ENCODE measurements around the gene DYNC1LI1. TPM values are rescaled to one million over a fixed set of nuclear protein-coding genes. Genes with fewer than 3 reads are reported as not detected.

DYNC1LI1 gene
- total and polyA plus RNA-seq, 2 of the 4 experiments (the other 2 are of a cell fraction) = 25.2 to 30.8 TPM

GRCh38 chr3:32619395-32619794 is 48.7 kb upstream of the DYNC1LI1 start (continued):
- TF ChIP-seq SMC3 (IDR thresholded peaks at IDR 0.05; ENCODE audit: low read depth, low read length) = no peak
- TF ChIP-seq, protein P1, sequence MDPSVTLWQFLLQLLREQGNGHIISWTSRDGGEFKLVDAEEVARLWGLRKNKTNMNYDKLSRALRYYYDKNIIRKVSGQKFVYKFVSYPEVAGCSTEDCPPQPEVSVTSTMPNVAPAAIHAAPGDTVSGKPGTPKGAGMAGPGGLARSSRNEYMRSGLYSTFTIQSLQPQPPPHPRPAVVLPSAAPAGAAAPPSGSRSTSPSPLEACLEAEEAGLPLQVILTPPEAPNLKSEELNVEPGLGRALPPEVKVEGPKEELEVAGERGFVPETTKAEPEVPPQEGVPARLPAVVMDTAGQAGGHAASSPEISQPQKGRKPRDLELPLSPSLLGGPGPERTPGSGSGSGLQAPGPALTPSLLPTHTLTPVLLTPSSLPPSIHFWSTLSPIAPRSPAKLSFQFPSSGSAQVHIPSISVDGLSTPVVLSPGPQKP (IDR thresholded peaks at IDR 0.05; ENCODE audit: borderline replicate concordance, low read depth, low read length) = no peak

- Histone ChIP-seq H2BK15ac (ENCODE audit: low read depth, low read length) (no peak overlapping the region), H2AFZ (replicated peaks; ENCODE audit: low read length, poor library complexity) (no peak overlapping the region), H3K4ac (ENCODE audit: low read depth, low read length) (no peak overlapping the region), H2BK5ac (ENCODE audit: low read depth, low read length, poor library complexity, severe bottlenecking) (no peak overlapping the region), H3K9me1 (ENCODE audit: insufficient read depth, low read length) (no peaks in the 10 kb centered on the region), H3K4me2 (ENCODE audit: low read depth, low read length) (no peak overlapping the region), H3K23ac (ENCODE audit: low read depth, low read length) (no peak overlapping the region), H3K79me1 (ENCODE audit: low read depth in 1 of 2, low read length in 2 of 2) (no peaks in the 10 kb centered on the region), H4K91ac (ENCODE audit: insufficient read depth, low read depth, low read length) (no peak overlapping the region), H2AK5ac (ENCODE audit: low read depth, low read length) (no peak overlapping the region), H2BK120ac (ENCODE audit: low read depth, low read length) (no peak overlapping the region), H3K14ac (replicated peaks; ENCODE audit: low read depth, low read length) (no peak overlapping the region), H3K56ac (ENCODE audit: extremely low read depth, insufficient read depth, low read length) (no peak overlapping the region), H3K9ac (ENCODE audit: low read depth, low read length) (no peak overlapping the region), H3K36me3 (ENCODE audit: control insufficient read depth, insufficient read depth, low read length) (no peaks in the 10 kb centered on the region), H4K8ac (ENCODE audit: low read depth in 2 of 2, low read length in 2 of 2) (no peak overlapping the region), H3K27ac (ENCODE audit: insufficient read depth, low read length) (no peak overlapping the region), H4K5ac (ENCODE audit: low read depth, low read length) (no peak overlapping the region), H3K18ac (ENCODE audit: low read depth, low read length) (no peak overlapping the region), H2AK9ac (replicated peaks; ENCODE audit: low read depth, low read length, poor library complexity) (no peak overlapping the region), H2BK20ac (ENCODE audit: low read depth, low read length) (no peak overlapping the region), H3K4me1 (ENCODE audit: control insufficient read depth, insufficient read depth, low read length) (peaks cover 5% of the 10 kb centered on the region; the same call in 1 of the 2 replicates), H3K4me3 (ENCODE audit: insufficient read depth, low read depth, low read length) (no peak overlapping the region), H3K9me3 (ENCODE audit: control insufficient read depth, insufficient read depth, low read length) (no peaks in the 10 kb centered on the region), H3K27me3 (ENCODE audit: control insufficient read depth, insufficient read depth, low read length) (no peaks in the 10 kb centered on the region), H4K20me1 (ENCODE audit: insufficient read depth, low read length) (no peaks in the 10 kb centered on the region)
- DNase-seq (no peak), ATAC-seq (ENCODE audit: low read depth) (no peak)
- TF ChIP-seq POLR2A (IDR thresholded peaks at IDR 0.05; ENCODE audit: low read depth, low read length) (no peak), MXI1 (IDR thresholded peaks at IDR 0.05; ENCODE audit: borderline replicate concordance, low read depth, low read length) (no peak), RFX5 (IDR thresholded peaks at IDR 0.05; ENCODE audit: low read depth, low read length) (no peak)
- TF ChIP-seq, protein P1 (IDR thresholded peaks at IDR 0.05; ENCODE audit: borderline replicate concordance, low read depth, low read length) = no peak
- intact Hi-C loops (cut with micrococcal nuclease) = no loop called here
- ChIA-PET CTCF (interaction anchor here (0.6 to 0.7 kb wide), 2 partner anchors 45 to 94 kb away, joined by 3 to 5 read pairs; no protein-coding TSS in a partner anchor), POLR2A (ENCODE audit: unreplicated experiment) (interaction anchor here (0.6 kb wide), 1 partner anchor 10 kb away, joined by 9 read pairs; no protein-coding TSS in a partner anchor)
- no CpG with 5 or more reads among the region's 14 CpGs for WGBS, 2 experiments (ENCODE audit: extremely low coverage in 2 of 2, insufficient read length in 1 of 2)
- dilution Hi-C loops (cut with HindIII; ENCODE audit: low sequenced_read_pairs, unreplicated experiment) = no loop called here
- BruUV-seq (replicated peaks) = no TSS peak
- in situ Hi-C loops (cut with MboI; ENCODE audit: low sequenced_read_pairs) = no loop called here
Observed at GRCh38 chr3:32616267-32616962, 45.8 kb upstream of the DYNC1LI1 start.

All from IMR-90 (cell line).